ENCODE measurements around the gene C9. TPM values are rescaled to one million over a fixed set of nuclear protein-coding genes. Genes with fewer than 3 reads are reported as not detected.
"Not testable (repeated sequence)": the region's sequence is repeated elsewhere in the genome, so short reads cannot be mapped to it uniquely, and the experiment has no call there.

C9 gene
- polyA plus RNA-seq, 1 donor (not counting 4 experiments of a cell fraction or from before 2014, with no cell fraction given): 0.04 TPM

- Histone ChIP-seq H3K36me3 (ENCODE audit: control insufficient read depth in 2 of 2, extremely low read depth in 1 of 2, insufficient read depth in 2 of 2, low read length in 2 of 2) (peaks cover 0 to 3% of the 10 kb centered on the region in 2 experiments), H4K20me1 (ENCODE audit: control insufficient read depth, extremely low read depth, insufficient read depth, low read length) (no peaks in the 10 kb centered on the region), H2AFZ (ENCODE audit: control insufficient read depth, low read length) (no peak overlapping the region), H3K4me2 (ENCODE audit: control insufficient read depth, extremely low read depth, insufficient read depth, low read depth, low read length) (no peak overlapping the region), H3K79me2 (ENCODE audit: control insufficient read depth, insufficient read depth, low read length) (no peaks in the 10 kb centered on the region), H3K9me3 (ENCODE audit: control insufficient read depth, low read depth, low read length) (no peaks in the 10 kb centered on the region), H3K4me1 (ENCODE audit: control insufficient read depth, extremely low read depth, insufficient read depth, low read length) (no peaks in the 10 kb centered on the region), H3K4me3 (ENCODE audit: control insufficient read depth in 2 of 3, extremely low read depth in 1 of 3, insufficient read depth in 2 of 3, low read depth in 1 of 3, low read length in 3 of 3) (no peak overlapping the region), H3K9ac (ENCODE audit: control insufficient read depth, extremely low read depth, insufficient read depth, low read length) (no peak overlapping the region), H3K9me1 (ENCODE audit: control insufficient read depth, extremely low read depth, insufficient read depth, low read length) (no peaks in the 10 kb centered on the region), H3K27me3 (ENCODE audit: control insufficient read depth, extremely low read depth, insufficient read depth, low read length) (no peaks in the 10 kb centered on the region), H3K27ac (ENCODE audit: control insufficient read depth, insufficient read depth, low read length) (no peak overlapping the region)
- no peak for TF ChIP-seq CTCF (optimal IDR thresholded peaks at IDR 0.05 in 1 of 3, IDR thresholded peaks at IDR 0.05 in 1 of 3, conservative IDR thresholded peaks at IDR 0.05 in 1 of 3; ENCODE audit: extremely low read depth in 1 of 3, insufficient read depth in 2 of 3, low read length in 3 of 3)
- TF ChIP-seq EZH2 (IDR thresholded peaks at IDR 0.05; ENCODE audit: low read length): no peak
- DNase-seq (ENCODE audit: low read depth, low spot score): no peak
- no peak for FAIRE-seq
- dilution Hi-C loops (cut with MboI; ENCODE audit: extremely low pct_ligation_motif_present, low sequenced_read_pairs): no loop called here
These were observed 90.9 kb downstream of the C9 start for GRCh38 chr5:39273314-39273954.

- H3K27ac ChIP-seq (ENCODE audit: control insufficient read depth, insufficient read depth, low read length); H4K20me1 ChIP-seq (ENCODE audit: control insufficient read depth, extremely low read depth, insufficient read depth, low read length); FAIRE-seq: not testable (repeated sequence)
These were observed 91.4 kb downstream of the C9 start for GRCh38 chr5:39272869-39273231.

More at GRCh38 chr5:39272869-39273231, 91.4 kb downstream of the C9 start:
- H3K9ac ChIP-seq (ENCODE audit: control insufficient read depth, extremely low read depth, insufficient read depth, low read length); dilution Hi-C loops (cut with MboI; ENCODE audit: extremely low pct_ligation_motif_present, low sequenced_read_pairs); H3K27me3 ChIP-seq (ENCODE audit: control insufficient read depth, extremely low read depth, insufficient read depth, low read length); H3K4me2 ChIP-seq (ENCODE audit: control insufficient read depth, extremely low read depth, insufficient read depth, low read depth, low read length); H3K4me3 ChIP-seq (ENCODE audit: control insufficient read depth in 2 of 3, extremely low read depth in 1 of 3, insufficient read depth in 2 of 3, low read depth in 1 of 3, low read length in 3 of 3); H3K9me1 ChIP-seq (ENCODE audit: control insufficient read depth, extremely low read depth, insufficient read depth, low read length); H2AFZ ChIP-seq (ENCODE audit: control insufficient read depth, low read length); H3K9me3 ChIP-seq (ENCODE audit: control insufficient read depth, low read depth, low read length); H3K36me3 ChIP-seq (ENCODE audit: control insufficient read depth in 2 of 2, extremely low read depth in 1 of 2, insufficient read depth in 2 of 2, low read length in 2 of 2); H3K79me2 ChIP-seq (ENCODE audit: control insufficient read depth, insufficient read depth, low read length); DNase-seq (ENCODE audit: low read depth, low spot score); H3K4me1 ChIP-seq (ENCODE audit: control insufficient read depth, extremely low read depth, insufficient read depth, low read length): not testable (repeated sequence)
